Activated CD4-positive, CD25-positive, alpha-beta regulatory T cell treated with anti-CD3 and anti-CD28 coated beads, Interleukin-2, amount 50 U/mL, for 16 hours (primary cell): ENCODE results near the gene CCN2.

Source experiments
- DNase-seq: peaks from one replicate; pipeline ENCODE4 v3.0.0-alpha.2; 2020; ENCODE audit warnings: low read depth, low spot score

The CCN2 gene

GRCh38 chr6:131967948-131968347, 16.8 kb upstream of the CCN2 start:
- no peak for DNase-seq

DNA sequence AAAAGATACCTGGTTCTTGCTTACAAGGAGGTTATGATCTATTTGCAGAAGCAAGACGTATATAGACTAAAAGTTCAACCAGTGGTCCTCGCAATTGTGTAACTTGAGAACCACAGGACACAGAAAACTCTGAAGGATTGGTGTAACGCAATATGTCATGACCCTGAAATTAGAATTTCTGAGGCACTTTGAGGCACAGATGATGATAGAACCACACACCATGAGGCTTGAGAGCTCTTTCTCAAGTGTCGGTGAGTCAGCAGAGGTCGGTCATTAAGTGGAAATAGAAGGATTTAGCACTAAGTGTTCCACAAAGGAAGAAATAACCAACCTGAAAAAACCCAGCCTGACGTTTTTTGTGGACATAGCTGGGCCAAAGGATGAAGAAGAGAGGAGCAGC, 15.3 kb upstream of the CCN2 start:
- DNase-seq, result no peak

GRCh38 chr6:131963063-131963462, 11.9 kb upstream of the CCN2 start:
- no peak for DNase-seq

GRCh38 chr6:131960371-131961133, 9.4 kb upstream of the CCN2 start:
- DNase-seq, result no peak

- no peak for DNase-seq
Measured at GRCh38 chr6:131958542-131959470, 7.6 kb upstream of the CCN2 start.

DNA sequence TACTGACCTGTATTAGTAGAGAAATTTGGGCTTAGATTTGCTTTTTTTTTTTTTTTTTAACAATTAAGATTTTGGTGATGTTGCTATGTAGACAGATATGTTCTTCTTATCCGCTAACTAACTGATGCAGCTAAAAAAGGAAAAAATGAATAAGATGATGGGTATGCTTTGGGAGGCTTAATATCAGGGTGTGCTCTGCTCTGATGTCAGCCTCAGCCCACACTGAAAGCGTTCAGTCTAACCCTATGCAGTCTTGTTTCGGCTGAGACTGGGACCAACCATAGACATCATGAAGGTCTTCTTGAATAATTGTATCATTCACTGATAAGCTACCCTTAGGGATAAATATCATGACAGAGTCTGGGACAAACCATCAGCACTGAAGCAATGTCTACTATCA, 6.9 kb upstream of the CCN2 start:
- DNase-seq, result no peak

GRCh38 chr6:131955876-131956275, 4.7 kb upstream of the CCN2 start:
- DNase-seq, result no peak

DNA sequence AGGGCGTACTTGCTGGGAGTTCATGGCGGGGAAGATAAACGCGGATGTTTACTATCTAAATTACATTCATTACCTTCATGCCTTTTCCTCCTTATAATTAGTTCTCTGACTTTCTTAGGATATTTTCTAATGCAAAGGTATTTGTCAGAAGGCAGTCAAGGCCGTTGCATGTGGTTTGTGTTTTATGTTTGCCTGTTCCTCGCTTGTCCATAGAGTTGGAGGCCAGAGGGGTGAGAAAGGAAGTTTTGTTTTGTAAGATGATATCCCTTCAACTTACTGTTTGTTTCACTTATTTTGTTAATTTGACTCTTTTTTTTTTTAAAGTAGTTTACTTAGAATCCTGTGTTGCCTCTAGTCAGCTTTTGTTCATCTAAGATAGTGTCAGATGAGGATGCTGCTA, 4.0 kb upstream of the CCN2 start:
- no peak for DNase-seq

- no peak for DNase-seq
Measured at GRCh38 chr6:131954775-131955107, 3.6 kb upstream of the CCN2 start.

DNA sequence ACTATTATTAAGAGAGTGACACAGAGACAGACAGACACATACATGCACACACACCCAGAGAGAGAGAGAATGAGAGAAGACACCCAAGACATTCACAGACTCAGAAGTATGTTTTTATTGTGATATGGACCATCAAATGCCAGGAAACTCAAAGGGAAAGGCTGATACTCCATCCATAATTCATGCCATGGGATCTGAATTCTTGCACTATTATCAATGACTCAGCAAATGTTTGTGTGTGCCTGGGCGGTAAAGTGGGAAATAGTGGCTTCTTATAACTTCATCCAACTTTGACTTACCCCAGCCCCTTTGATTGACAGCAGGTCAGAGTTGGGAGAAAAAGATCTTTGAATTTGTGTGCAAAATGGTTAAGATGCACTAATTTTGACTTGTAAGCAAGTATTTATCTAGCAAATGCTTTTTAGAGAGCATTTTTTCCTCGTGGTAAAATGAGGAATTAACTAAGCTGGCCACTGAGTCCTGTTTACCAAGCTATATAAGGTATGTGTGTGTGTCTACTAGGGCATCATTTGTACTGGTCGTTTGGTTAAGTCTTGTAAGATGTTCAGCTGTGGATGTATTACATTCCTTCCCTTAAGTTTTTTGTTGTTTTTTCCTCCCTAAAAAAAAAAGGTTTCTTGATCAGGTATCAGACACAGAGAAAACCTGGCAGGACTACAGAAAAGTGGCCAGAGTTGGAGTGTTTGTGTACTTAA, 3.0 kb upstream of the CCN2 start:
- no peak for DNase-seq

DNA sequence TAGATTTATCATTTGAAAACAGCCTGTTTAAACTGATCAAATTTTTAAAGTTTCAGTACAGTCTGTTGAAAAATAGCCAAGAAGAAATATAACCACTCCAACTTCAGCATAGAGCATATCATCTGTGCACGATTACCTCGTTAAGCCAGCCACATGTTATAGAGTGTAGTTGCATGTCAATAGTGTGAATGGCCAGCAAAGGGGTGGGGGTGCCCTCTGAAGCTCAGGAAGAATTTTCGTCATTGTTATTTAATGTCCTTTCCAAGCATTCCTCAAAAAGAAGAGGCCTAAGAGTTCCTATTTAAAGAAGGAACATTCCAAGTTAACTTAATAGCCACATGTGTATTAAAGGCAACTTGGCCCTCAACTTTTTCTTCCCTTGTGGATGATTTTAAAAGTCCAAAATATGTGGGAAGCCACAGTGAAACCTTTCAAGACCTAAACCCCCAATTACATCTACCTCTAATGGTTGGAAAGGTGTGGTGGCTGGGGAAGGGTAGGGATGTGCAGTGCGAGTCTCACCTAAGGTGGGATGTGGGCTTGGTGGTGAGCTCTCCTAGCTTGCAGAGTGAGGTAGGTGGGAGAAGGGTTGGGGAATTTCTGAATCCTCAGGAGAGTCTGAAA, 1.8 kb upstream of the CCN2 start:
- no peak for DNase-seq

DNA sequence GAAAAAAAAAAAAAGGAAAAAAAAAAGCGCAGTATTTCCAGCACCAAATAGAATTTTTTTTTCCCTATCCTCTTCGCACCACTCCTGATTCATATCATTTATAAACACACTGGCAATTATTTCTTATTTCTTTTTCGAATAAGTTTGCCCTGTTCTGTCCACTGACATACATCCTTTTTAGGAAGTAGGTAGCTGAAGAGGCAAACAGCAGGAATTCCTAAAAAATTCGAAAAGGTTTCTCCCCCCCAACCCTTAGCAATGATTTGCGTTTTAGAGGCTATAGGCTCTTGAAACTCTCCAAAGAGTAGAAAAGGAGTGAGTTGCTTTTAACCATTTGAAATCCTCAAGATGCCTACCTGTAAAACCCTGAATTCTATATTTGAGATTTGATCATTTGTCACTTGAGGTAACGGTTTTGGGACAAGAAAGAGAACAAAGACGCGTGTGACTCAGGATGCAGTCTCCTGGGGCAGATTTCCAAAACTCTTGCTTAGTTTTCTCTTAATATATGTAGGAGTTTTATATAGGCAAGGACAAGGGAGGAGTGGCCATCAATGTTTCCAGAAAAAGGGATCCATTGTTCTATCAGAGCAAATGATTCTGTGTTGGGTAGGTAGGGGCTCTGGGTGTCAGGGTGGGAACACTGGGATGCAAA, 531 bp upstream of the CCN2 start:
- no peak for DNase-seq

DNA sequence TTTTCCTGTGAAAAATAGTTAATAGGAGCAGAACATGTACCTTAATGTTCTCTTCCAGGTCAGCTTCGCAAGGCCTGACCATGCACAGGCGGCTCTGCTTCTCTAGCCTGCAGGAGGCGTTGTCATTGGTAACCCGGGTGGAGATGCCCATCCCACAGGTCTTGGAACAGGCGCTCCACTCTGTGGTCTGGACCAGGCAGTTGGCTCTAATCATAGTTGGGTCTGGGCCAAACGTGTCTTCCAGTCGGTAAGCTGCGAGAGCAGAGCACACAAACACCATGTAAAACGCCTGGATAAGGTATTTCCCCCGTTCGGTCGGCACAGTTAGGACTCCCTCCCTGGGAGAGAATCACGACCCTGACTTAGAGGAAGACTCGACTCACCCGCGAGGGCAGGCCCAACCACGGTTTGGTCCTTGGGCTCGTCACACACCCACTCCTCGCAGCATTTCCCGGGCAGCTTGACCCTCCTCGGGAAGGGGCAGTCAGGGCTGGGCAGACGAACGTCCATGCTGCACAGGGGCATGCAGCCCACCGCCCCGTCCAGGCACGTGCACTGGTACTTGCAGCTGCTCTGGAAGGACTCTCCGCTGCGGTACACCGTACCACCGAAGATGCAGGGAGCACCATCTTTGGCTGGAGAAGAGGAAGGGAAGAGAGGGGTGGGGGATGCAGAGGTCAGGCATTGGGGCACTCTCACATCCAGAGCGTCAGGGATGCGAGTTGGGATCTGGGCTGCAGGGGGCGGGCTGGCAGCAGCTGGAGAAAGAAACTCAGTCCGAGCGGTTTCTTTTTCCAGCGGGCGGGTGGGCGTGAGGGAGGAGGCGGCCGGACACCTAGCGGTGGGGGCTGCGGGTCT, 1.0 kb downstream of the CCN2 start:
- DNase-seq, result no peak

GRCh38 chr6:131949620-131949908, 1.6 kb downstream of the CCN2 start:
- no peak for DNase-seq

DNA sequence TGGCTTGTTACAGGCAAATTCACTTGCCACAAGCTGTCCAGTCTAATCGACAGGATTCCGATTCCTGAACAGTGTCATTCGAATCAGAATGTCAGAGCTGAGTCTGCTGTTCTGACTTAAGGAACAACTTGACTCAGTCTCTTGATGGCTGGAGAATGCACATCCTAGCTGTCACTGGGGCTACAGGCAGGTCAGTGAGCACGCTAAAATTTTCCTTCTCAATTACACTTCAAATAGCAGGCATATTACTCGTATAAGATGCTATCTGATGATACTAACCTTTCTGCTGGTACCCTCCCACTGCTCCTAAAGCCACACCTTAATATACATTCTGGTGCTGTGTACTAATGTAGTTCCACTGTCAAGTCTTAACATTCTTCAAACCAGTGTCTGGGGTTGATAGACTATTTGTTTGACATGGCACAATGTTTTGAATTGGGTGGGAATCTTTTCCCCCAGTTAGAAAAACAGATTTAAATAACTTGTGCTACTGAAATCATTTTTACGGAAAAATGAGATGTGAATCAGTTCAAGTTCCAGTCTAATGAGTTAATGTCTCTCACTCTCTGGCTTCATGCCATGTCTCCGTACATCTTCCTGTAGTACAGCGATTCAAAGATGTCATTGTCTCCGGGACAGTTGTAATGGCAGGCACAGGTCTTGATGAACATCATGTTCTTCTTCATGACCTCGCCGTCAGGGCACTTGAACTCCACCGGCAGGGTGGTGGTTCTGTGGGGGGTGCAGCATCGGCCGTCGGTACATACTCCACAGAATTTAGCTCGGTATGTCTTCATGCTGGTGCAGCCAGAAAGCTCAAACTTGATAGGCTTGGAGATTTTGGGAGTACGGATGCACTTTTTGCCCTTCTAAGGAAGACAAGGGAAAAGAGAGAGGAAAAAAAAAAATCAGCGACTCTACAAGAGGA, 2.2 kb downstream of the CCN2 start:
- no peak for DNase-seq

DNA sequence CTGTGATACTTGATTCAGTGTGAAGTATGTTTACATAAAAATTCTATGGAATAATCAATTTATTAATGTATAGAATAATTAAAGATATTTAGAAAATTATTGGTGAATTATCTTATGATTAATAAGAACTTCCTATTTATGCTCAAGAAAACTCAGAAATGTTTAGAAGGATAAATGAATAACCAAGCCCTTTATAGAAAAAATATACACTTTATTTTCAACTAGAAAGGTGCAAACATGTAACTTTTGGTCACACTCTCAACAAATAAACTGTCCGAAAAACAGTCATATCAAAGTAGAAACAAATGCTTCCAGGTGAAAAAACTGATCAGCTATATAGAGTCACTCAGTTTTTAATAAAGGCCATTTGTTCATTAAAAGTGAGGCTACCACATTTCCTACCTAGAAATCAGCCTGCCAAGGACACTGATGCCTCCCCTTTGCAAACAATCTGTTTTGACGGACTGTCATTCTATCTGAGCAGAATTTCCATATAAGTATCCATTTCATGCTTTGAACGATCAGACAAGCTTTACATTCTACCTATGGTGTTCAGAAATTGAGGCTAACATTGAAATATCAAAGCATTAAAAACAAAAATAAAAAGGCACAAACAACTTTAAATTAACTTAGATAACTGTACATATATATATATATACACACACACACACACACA, 3.0 kb downstream of the CCN2 start:
- no peak for DNase-seq

DNA sequence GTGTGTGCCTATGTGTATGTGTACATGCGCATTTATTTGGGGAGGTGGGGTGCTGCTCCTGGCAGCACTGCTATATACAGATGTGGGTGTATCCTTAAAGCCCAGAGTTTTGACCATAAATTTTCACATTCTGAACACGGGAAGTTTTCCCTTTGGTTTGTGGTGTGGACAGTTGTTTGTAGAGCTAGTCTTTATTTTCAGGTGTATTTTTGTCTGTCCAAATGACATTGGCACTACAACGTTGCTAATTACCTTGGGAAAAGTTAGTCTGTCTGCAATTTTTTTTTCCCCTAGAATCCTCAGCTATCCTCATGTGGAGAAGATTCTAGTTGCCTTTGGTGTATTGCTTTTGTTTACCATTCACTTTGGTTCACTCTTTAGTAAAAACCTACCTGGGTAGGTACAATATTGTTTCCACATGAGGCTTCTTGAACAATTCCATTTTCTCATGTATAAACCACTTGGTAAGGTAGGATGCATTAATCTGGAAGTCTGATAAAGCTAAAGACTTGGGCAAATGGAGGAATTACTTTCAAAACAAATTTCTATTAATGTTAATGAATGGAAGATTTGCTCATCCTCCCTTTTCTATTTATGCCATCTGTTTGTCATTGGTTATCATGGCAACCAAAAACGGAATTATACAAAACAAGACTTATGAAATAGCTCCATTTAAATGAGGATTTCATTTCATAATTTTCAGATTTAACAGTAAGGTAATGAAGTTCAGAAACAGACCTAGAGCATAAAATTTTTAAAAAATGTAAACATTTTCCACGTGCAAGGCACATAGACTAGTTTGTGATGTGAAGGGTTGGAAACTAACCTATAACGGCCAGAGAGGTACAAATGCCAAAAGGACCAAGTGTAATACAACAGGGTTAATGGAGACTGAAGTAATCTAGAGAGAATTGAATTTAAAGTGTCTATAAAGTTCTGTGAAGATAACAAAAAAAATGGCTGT, 3.9 kb downstream of the CCN2 start:
- no peak for DNase-seq
